Left hindlimb (tissue), 1 donor: Measurements from ENCODE around the gene MAP3K5.
"Not testable (repeated sequence)": the region's sequence is repeated elsewhere in the genome, so short reads cannot be mapped to it uniquely, and the experiment has no call there.

ENCODE experiments used
- DNase-seq: peaks from one replicate; pipeline ENCODE4 v3.0.0-alpha.2; 2018

MAP3K5 gene

GRCh38 chr6:136599329-136600011, 192.8 kb downstream of the MAP3K5 start:
- no peak for DNase-seq

- DNase-seq, result no peak
Observed at GRCh38 chr6:136598048-136598447, 194.2 kb downstream of the MAP3K5 start.

- no peak for DNase-seq
Observed at GRCh38 chr6:136594671-136595070, 197.6 kb downstream of the MAP3K5 start.

DNA sequence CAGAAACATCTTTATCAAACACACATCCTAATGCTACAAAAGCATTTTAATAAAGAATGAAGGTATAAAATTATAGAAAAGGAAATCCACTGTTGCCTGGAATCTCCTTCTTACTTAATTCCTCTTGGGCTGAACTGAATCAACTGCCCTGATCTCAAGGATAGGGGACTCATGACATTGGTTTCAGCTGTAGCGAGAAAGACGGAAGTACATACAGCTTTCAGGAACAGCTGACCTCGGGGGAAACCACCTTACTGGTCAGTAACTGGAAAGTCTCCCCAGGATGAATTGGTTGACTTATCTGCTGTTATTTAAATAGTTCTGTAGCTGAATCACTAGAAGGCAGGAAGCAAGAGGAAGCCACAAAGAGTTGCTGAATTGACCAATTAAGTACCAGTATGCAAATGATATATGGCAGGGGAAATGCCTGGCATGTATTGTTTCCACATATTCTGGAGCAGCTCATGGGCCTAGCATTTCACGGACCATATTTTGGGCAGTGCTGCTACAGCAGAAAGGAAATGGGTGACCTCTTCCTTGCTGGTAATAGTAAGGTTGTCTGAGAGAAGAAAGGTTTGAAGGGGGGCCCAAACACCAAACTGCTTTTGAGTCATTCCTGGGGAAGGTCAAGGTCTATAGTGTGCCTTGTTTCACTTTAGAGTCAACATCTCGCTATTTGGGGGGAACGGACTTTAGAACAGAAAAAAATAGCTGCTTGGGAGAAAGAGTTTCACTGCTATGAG, 198.4 kb downstream of the MAP3K5 start:
- no peak for DNase-seq

GRCh38 chr6:136592930-136593673, 199.2 kb downstream of the MAP3K5 start:
- DNase-seq, result no peak

- DNase-seq, result no peak
Observed at GRCh38 chr6:136591617-136592016, 200.7 kb downstream of the MAP3K5 start.

GRCh38 chr6:136590846-136591245, 201.4 kb downstream of the MAP3K5 start:
- DNase-seq, result not testable (repeated sequence)

- no peak for DNase-seq
Observed at GRCh38 chr6:136587527-136587926, 204.8 kb downstream of the MAP3K5 start.

- no peak for DNase-seq
Observed at GRCh38 chr6:136586295-136586694, 206.0 kb downstream of the MAP3K5 start.

GRCh38 chr6:136585523-136585922, 206.8 kb downstream of the MAP3K5 start:
- not testable (repeated sequence) for DNase-seq

GRCh38 chr6:136584290-136584689, 208.0 kb downstream of the MAP3K5 start:
- DNase-seq, result not testable (repeated sequence)

DNA sequence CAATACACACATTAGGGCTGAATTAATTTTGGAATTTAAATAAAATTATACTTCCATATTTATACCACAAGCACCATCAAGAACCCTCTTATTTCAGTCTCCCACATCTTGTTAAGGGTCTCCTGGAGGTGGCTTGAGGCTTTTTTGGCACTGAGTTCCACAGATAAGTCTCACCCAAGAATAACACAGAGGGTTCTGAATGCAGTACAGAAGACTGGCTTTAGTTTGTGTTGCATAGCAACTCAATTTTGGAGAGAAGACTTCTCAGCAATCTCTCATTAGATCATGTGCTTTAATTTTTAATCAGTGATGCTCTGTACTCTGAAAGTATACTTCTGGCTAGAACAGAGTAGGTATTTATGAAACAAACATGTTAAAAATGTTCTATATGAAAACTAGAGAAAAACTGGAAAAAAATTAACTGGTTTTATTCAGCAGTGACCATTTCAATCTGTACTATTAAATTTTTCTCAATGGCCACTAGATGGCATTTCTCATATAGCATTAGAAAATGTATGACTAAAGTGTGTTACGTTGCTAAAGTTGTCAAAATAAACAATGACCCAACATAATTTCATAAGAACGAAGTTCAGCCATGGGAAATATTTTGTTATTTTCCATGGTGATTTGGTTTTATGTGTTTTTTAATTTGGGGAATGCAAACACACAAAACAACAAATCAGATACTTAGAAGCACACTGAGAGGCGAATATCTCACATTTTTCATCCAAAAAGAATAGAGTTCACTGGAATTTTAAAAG, 209.4 kb downstream of the MAP3K5 start:
- DNase-seq, result no peak

GRCh38 chr6:136579800-136580199, 212.5 kb downstream of the MAP3K5 start:
- no peak for DNase-seq

DNA sequence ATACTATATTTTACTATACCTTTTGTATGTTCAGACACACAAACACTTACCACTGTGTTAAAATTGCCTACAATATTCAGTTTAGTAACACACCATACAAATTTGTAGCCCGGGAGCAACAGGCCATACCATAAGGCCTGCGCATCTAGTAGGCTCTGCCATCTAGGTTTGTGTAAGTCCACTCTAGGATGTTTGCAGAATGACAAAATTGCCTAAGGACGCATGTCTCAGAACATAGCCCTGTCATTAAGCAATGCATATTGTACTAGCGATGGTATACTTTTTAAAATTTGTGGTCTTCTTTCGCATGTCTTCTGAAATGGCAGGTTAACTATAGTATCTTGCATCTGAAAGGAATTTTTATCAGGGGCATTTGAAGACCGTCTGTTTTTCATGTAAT, 215.5 kb downstream of the MAP3K5 start:
- DNase-seq, result no peak

DNA sequence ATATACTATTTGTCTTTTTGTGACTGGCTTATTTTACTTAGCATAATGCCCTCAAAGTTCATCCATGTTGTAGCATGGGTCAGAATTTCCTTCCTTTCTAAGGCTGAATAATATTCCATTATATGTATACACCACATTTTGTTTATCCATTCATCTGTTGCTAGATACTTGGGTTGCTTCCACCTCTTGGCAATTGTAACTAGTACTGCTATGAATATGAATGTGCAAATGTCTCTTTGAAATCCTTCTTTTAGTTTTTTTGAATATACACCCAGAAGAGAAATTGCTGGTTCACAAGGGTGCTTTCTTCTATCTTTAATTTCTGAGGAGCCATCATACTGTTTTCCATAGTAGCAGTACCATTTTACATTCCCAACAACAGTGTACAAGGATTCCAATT, 220.8 kb downstream of the MAP3K5 start:
- no peak for DNase-seq

DNA sequence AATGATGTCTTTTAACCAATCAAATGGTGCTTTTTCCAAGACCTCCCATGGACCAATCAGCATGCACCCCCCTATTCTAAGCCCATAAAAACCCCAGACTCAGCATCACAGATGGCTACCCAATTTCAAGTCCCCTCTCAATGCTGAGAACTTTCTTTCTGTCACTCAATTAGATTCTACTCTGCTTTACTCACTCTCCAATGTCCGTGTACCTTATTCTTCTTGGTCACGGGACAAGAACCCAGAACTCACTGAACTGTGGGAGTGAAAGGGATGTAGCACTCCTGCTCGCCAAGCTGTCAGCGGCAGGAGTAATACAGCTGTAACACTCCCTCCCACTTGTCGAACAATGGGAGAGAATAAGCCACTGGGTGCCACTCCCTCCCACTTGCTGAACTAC, 221.2 kb downstream of the MAP3K5 start:
- DNase-seq, result no peak

GRCh38 chr6:136568129-136568528, 224.1 kb downstream of the MAP3K5 start:
- no peak for DNase-seq

- no peak for DNase-seq
Observed at GRCh38 chr6:136567688-136568087, 224.6 kb downstream of the MAP3K5 start.

DNA sequence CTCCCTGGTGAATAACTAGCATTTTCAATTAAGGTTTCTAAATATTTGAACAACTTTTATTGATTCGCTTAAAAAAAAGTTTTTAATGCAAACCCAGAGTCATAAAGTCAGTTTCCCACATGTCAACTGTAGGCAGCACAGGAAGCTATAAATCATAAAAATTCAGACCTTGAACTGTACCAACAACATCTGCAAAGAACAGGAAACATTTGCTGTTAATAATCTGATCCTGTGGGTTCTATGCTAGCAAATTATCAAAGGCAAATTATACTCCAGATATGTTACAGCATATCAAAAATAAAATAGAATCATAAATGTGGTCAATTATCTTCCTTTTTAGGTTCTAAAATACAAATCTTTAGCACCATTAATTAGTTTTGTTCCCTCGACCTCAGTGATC, 225.4 kb downstream of the MAP3K5 start:
- DNase-seq, result no peak

GRCh38 chr6:136566007-136566487, 226.2 kb downstream of the MAP3K5 start:
- DNase-seq, result no peak

DNA sequence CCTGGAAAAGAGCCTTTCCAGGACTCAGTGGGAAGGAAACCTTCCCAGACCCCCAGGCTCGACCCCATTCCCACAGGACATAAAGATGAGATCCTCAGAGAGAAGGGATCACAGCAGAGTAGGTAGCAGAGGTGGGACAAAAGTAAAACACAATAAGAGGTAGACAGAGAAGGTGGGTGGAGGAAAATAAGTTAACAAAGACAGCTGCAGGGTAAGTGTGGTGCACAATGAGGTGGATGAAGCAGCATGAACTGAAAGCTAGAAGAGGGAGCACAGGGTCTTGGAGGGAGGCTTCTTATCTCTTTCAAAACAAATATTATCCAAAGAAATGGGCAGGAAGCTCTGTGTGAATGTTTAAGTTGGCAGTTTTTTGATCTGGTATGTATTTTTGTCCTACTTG, 228.1 kb downstream of the MAP3K5 start:
- DNase-seq, result no peak

- DNase-seq, result no peak
Observed at GRCh38 chr6:136563386-136564152, 228.7 kb downstream of the MAP3K5 start.
